Gastroesophageal sphincter (tissue), 4 donors: ENCODE results near the gene MTHFD2. TPM values are rescaled to one million over a fixed set of nuclear protein-coding genes. Genes with fewer than 3 reads are reported as not detected.

Source experiments
- ATAC-seq: fragments of 150-250 bp; one replicate; pipeline ENCODE4 v1.9.1; 2016; ENCODE audit warnings: mild to moderate bottlenecking, moderate library complexity
- H3K27ac ChIP-seq, 4 donors: fragments of 200-600 bp; sonication (generic) in 3 of 4; 1 replicate in 3 of 4; 2 replicates in 1 of 4; pipeline ENCODE4 v1.5.1; 2016 to 2019
- H3K27me3 ChIP-seq: fragments of 200-600 bp; sonication (generic); one replicate; pipeline ENCODE4 v1.5.1; 2019
- H3K36me3 ChIP-seq, 2 donors: fragments of 200-600 bp; sonication (generic); one replicate each; pipeline ENCODE4 v1.5.1; 2019; ENCODE audit warnings: control low read depth in 1 of 2
- H3K4me1 ChIP-seq, 3 donors: fragments of 200-600 bp; sonication (generic); 1 replicate in 2 of 3; 2 replicates in 1 of 3; pipeline ENCODE4 v1.5.1; 2016 to 2019; ENCODE audit warnings: control low read depth in 2 of 3
- H3K4me3 ChIP-seq, 2 donors: fragments of 200-600 bp; sonication (generic); one replicate each; pipeline ENCODE4 v1.5.1; 2019; ENCODE audit warnings: mild to moderate bottlenecking in 1 of 2, moderate library complexity in 1 of 2
- H3K9me3 ChIP-seq, 3 donors: fragments of 200-600 bp; sonication (generic); one replicate each; pipeline ENCODE4 v1.5.1; 2017 to 2019; ENCODE audit warnings: control low read depth in 2 of 3
- CTCF ChIP-seq, 4 experiments: fragments of 200-600 bp in 2 of 4; fragments of 450-650 bp in 2 of 4; sonication (generic) in 1 of 4; IDR thresholded peaks; one replicate each; pipeline ENCODE4 v1.5.1; 2017 to 2019; ENCODE audit warnings: antibody characterized with exemption in 4 of 4, mild to moderate bottlenecking in 2 of 4, moderate library complexity in 2 of 4
- EP300 ChIP-seq: sonication (generic); formaldehyde crosslinking; IDR thresholded peaks from one replicate; pipeline ENCODE4 v1.6.1; 2017; ENCODE audit warnings: antibody characterized with exemption, mild to moderate bottlenecking
- POLR2A ChIP-seq, 2 donors: fragments of 450-650 bp; IDR thresholded peaks; one replicate each; pipeline ENCODE4 v1.6.1; 2017; ENCODE audit warnings: antibody characterized with exemption in 2 of 2, mild to moderate bottlenecking in 2 of 2, moderate library complexity in 1 of 2
- POLR2AphosphoS5 ChIP-seq: sonication (generic); formaldehyde crosslinking; IDR thresholded peaks from one replicate; pipeline ENCODE4 v1.6.1; 2017; ENCODE audit warnings: antibody characterized with exemption
- WGBS, 2 donors: methylation state at CpG; one replicate each; pipeline ENCODE4 v1.1.5; 2018; ENCODE audit warnings: low coverage in 1 of 2; 5-methylcytosine and 5-hydroxymethylcytosine counted together
- total RNA-seq, 4 donors: library from RNA; depleted of rRNA; stranded (reverse); fragments of >200 nt; gene quantifications; one replicate each; pipeline ENCODE4 v1.1.0, GENCODE V29; 2016

Gene MTHFD2
- total RNA-seq, result 100 to 1,000 TPM in 1 of 4 donors, 10 to 100 TPM in 3; 20.9 to 110 (median 34.5) TPM

GRCh38 chr2:74198461-74199274 is at the start of gene MTHFD2:
MTHFD2 (plus strand) TSS chr2:74198615; CDS start chr2:74198642, 27 bp downstream.
- TF ChIP-seq CTCF (IDR thresholded peaks at IDR 0.05), result peak; percentile 57 to 91 (median 82)
- no peak for TF ChIP-seq EP300
- TF ChIP-seq POLR2AphosphoS5, result peak; percentile 90
- TF ChIP-seq POLR2A (IDR thresholded peaks at IDR 0.05), result peak; percentile 54 to 63
- Histone ChIP-seq H3K9me3 (no peaks in the 10 kb centered on the region), H3K4me3 (peak within 1 kb of the TSS; percentile 49 to 69), H3K27me3 (peaks cover 1% of the 10 kb centered on the region), H3K27ac (peak within 1 kb of the TSS; percentile 50 to 96 (median 91)), H3K4me1 (peaks cover 0 to 47% (median 7%) of the 10 kb centered on the region in 3 donors), H3K36me3 (no peaks in the 10 kb centered on the region)
- WGBS, 2 donors, result no CpG with 5 or more reads among the region's 96 CpGs
- ATAC-seq, result peak; percentile 95

- Histone ChIP-seq H3K27me3 (no peaks in the 10 kb centered on the region), H3K4me3 (no peak overlapping the region), H3K4me1 (peaks cover 0 to 37% (median 16%) of the 10 kb centered on the region in 3 donors), H3K36me3 (peaks cover 0 to 46% of the 10 kb centered on the region in 2 donors), H3K27ac (no peak overlapping the region), H3K9me3 (no peaks in the 10 kb centered on the region)
- TF ChIP-seq POLR2A (IDR thresholded peaks at IDR 0.05) (no peak), POLR2AphosphoS5 (no peak), EP300 (no peak), CTCF (IDR thresholded peaks at IDR 0.05) (no peak)
- no peak for ATAC-seq
- 78 to 88% methylated on average over 4 to 5 of the region's 5 CpGs for WGBS, 2 donors
Measured at GRCh38 chr2:74149247-74149525, 49.2 kb upstream of the MTHFD2 start.

- H3K9me3 ChIP-seq, result no peaks in the 10 kb centered on the region
- H3K36me3 ChIP-seq, result peaks cover 0 to 42% of the 10 kb centered on the region in 2 donors
- peaks cover 0 to 37% (median 16%) of the 10 kb centered on the region in 3 donors for H3K4me1 ChIP-seq
- no peak overlapping the region for H3K27ac ChIP-seq
- no peaks in the 10 kb centered on the region for H3K27me3 ChIP-seq
- no peak overlapping the region for H3K4me3 ChIP-seq
- TF ChIP-seq EP300, result no peak
- 98% methylated on average over 5 of the region's 7 CpGs; no CpG with 5 or more reads in 1 of the 2 donors for WGBS, 2 donors
- ATAC-seq, result no peak
Measured at GRCh38 chr2:74149570-74150319, 48.7 kb upstream of the MTHFD2 start.

- no peak overlapping the region for H3K4me3 ChIP-seq
- H3K36me3 ChIP-seq, result peaks cover 6 to 68% of the 10 kb centered on the region in 2 donors
- 85 to 96% methylated on average over 2 of the region's 2 CpGs for WGBS, 2 donors
- ATAC-seq, result no peak
- TF ChIP-seq POLR2AphosphoS5 (no peak), EP300 (no peak), CTCF (IDR thresholded peaks at IDR 0.05) (no peak), POLR2A (IDR thresholded peaks at IDR 0.05) (no peak)
- H3K9me3 ChIP-seq, result no peaks in the 10 kb centered on the region
- peaks cover 0 to 16% (median 4%) of the 10 kb centered on the region in 3 donors for H3K4me1 ChIP-seq
- no peak overlapping the region for H3K27ac ChIP-seq
- H3K27me3 ChIP-seq, result no peaks in the 10 kb centered on the region
Measured at GRCh38 chr2:74152954-74153353, 45.5 kb upstream of the MTHFD2 start.

- 77 to 90% methylated on average over 3 of the region's 3 CpGs for WGBS, 2 donors
- H3K4me3 ChIP-seq, result no peak overlapping the region
- H3K4me1 ChIP-seq, result no peaks in the 10 kb centered on the region
- H3K27me3 ChIP-seq, result no peaks in the 10 kb centered on the region
- no peak for ATAC-seq
- TF ChIP-seq POLR2A (IDR thresholded peaks at IDR 0.05), result no peak
- TF ChIP-seq CTCF (IDR thresholded peaks at IDR 0.05), result no peak
- TF ChIP-seq EP300, result no peak
- no peak for TF ChIP-seq POLR2AphosphoS5
- no peaks in the 10 kb centered on the region for H3K9me3 ChIP-seq
- H3K36me3 ChIP-seq, result peaks cover 6 to 94% of the 10 kb centered on the region in 2 donors
- H3K27ac ChIP-seq, result no peak overlapping the region
Measured at GRCh38 chr2:74155830-74156229, 42.6 kb upstream of the MTHFD2 start.
